Glomerular visceral epithelial cell (primary cell): ENCODE results near the gene GSAP.

Experiments
- DNase-seq: peaks from one replicate; pipeline ENCODE4 v3.0.0-alpha.2; 2016; ENCODE audit errors: extremely low spot score

Gene GSAP

GRCh38 chr7:77407906-77408305, 8.2 kb downstream of the GSAP start:
- no peak for DNase-seq

- no peak for DNase-seq
Observed at GRCh38 chr7:77406421-77406820, 9.7 kb downstream of the GSAP start.

- DNase-seq = no peak
Observed at GRCh38 chr7:77404641-77405040, 11.5 kb downstream of the GSAP start.

- DNase-seq = no peak
Observed at GRCh38 chr7:77403957-77404356, 12.2 kb downstream of the GSAP start.

- DNase-seq = no peak
Observed at GRCh38 chr7:77402818-77403217, 13.3 kb downstream of the GSAP start.

GRCh38 chr7:77401002-77401401, 15.1 kb downstream of the GSAP start:
- no peak for DNase-seq

GRCh38 chr7:77399816-77400215, 16.3 kb downstream of the GSAP start:
- DNase-seq = no peak

- no peak for DNase-seq
Observed at GRCh38 chr7:77396894-77397547, 19.1 kb downstream of the GSAP start.

- DNase-seq = no peak
Observed at GRCh38 chr7:77395626-77396025, 20.5 kb downstream of the GSAP start.

GRCh38 chr7:77393954-77394353, 22.2 kb downstream of the GSAP start:
- no peak for DNase-seq

GRCh38 chr7:77393261-77393660, 22.9 kb downstream of the GSAP start:
- DNase-seq = peak; percentile 36

- no peak for DNase-seq
Observed at GRCh38 chr7:77391230-77391629, 24.9 kb downstream of the GSAP start.

GRCh38 chr7:77388055-77388641, 28.0 kb downstream of the GSAP start:
- no peak for DNase-seq

- DNase-seq = no peak
Observed at GRCh38 chr7:77386165-77386822, 29.9 kb downstream of the GSAP start.

GRCh38 chr7:77383333-77383740, 32.8 kb downstream of the GSAP start:
- DNase-seq = no peak

- no peak for DNase-seq
Observed at GRCh38 chr7:77382532-77382931, 33.6 kb downstream of the GSAP start.

- no peak for DNase-seq
Observed at GRCh38 chr7:77378584-77378983, 37.6 kb downstream of the GSAP start.

- no peak for DNase-seq
Observed at GRCh38 chr7:77370606-77371005, 45.5 kb downstream of the GSAP start.

GRCh38 chr7:77368974-77369373, 47.2 kb downstream of the GSAP start:
- no peak for DNase-seq

GRCh38 chr7:77367976-77368375, 48.2 kb downstream of the GSAP start:
- no peak for DNase-seq

GRCh38 chr7:77362905-77363304, 53.2 kb downstream of the GSAP start:
- no peak for DNase-seq

GRCh38 chr7:77360969-77361368, 55.2 kb downstream of the GSAP start:
- DNase-seq = no peak

- DNase-seq = peak; percentile 22
Observed at GRCh38 chr7:77360104-77360503, 56.0 kb downstream of the GSAP start.
